ES-I3 (cell line): ENCODE measurements around the gene RIMBP2.

ENCODE experiments used
- H3K36me3 ChIP-seq: 2 replicates; pipeline ENCODE4 v1.6.1; 2013; ENCODE audit warnings: mild to moderate bottlenecking, low read length, control low read depth, moderate library complexity; ENCODE audit not compliant: insufficient read depth
- H3K4me1 ChIP-seq: 2 replicates; pipeline ENCODE4 v1.6.1; 2013; ENCODE audit warnings: mild to moderate bottlenecking, control low read depth, low read length; ENCODE audit not compliant: insufficient read depth
- H3K9ac ChIP-seq: 2 replicates; pipeline ENCODE4 v1.6.1; 2013; ENCODE audit warnings: low read depth, mild to moderate bottlenecking, low read length, moderate library complexity
- H3K9me3 ChIP-seq: 2 replicates; pipeline ENCODE4 v1.6.1; 2013; ENCODE audit warnings: mild to moderate bottlenecking, low read length, moderate library complexity; ENCODE audit not compliant: control insufficient read depth, insufficient read depth

The RIMBP2 gene

DNA sequence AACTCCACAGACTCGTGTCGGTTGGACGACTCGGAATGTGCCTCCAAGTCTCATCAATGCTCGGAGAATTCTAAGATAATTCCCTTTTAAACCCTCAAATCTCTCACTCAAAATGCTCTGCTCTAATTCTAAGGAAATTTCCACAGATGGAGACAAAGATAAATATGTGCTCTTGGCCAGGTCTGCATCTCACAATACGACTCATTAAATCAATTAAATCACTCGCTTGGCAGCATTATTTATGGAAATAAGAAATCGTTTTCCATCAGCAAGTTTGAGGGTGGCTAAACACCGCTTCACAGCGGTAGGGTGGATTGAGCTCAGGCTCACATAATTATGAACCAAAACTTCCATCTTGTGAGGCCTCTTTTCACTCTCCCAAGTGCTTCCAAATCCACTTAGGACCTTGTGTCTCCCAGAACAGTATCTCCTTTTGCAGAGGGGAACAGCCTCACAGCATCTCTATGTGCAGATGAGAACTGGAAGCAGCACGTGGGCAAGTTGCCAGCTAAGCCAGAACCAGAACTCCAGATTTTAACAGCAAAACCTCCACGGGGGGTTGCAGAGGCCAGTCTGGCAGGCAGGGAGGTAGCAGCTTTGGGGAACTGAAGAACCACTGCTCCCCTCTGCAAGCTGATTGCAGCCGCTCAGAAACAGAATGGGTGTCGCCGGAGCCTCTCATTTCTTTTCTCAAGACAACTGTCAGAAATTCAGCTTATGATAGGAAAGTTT, 43.8 kb downstream of the RIMBP2 start:
- no peak overlapping the region for H3K9ac ChIP-seq

DNA sequence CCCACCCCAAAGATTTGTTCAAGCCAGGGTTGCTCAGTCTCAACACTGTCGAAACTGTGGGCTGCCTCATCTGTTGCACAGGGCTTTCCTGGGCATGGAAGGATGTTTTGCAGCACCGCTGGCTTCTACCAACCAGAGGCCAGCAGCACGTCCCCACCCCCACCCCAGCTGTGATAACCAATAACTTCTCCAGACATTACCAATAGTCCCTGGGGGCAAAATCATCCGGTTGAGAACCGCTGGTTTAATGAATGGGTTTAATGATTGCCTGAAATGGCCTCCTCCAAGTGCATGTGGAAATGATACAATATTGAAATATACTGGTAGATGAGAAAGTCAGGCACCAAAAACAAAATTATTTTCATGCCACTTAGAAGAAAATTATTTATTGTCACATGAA, 44.5 kb downstream of the RIMBP2 start:
- Histone ChIP-seq H3K9ac (no peak overlapping the region), H3K4me1 (no peaks in the 10 kb centered on the region), H3K36me3 (no peaks in the 10 kb centered on the region), H3K9me3 (no peaks in the 10 kb centered on the region)

More for the DNA sequence above, 43.8 kb downstream of the RIMBP2 start:
- no peaks in the 10 kb centered on the region for H3K9me3 ChIP-seq
- no peaks in the 10 kb centered on the region for H3K4me1 ChIP-seq
- H3K36me3 ChIP-seq: no peaks in the 10 kb centered on the region

DNA sequence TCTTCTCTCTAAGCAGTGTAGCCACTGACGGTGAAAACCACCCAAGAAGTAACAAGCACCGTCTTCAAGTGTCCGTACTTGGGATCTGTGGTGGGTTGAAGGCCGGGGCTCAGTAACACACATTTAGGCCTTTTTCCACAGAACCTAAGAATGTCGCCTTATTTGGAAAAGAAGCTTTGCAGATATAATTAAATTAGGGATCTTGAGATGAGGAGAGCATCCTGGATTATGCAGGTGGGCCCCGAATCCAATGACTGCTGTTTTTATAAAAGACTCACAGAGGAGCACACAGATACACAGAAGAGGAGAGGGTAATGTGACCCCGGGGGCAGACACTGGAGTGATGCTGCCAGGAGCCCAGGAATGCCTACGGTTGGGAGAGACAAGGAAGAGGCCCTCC, 46.3 kb downstream of the RIMBP2 start:
- H3K36me3 ChIP-seq: no peaks in the 10 kb centered on the region
- no peak overlapping the region for H3K9ac ChIP-seq
- H3K4me1 ChIP-seq: no peaks in the 10 kb centered on the region
- no peaks in the 10 kb centered on the region for H3K9me3 ChIP-seq

GRCh38 chr12:130669205-130669557, 46.9 kb downstream of the RIMBP2 start:
- H3K9me3 ChIP-seq: no peaks in the 10 kb centered on the region; the same call in 1 of the 2 replicates
- H3K4me1 ChIP-seq: no peaks in the 10 kb centered on the region
- no peak overlapping the region for H3K9ac ChIP-seq
- no peaks in the 10 kb centered on the region for H3K36me3 ChIP-seq

GRCh38 chr12:130668286-130669204, 47.6 kb downstream of the RIMBP2 start:
- no peak overlapping the region for H3K9ac ChIP-seq
- H3K9me3 ChIP-seq: no peaks in the 10 kb centered on the region; the same call in 1 of the 2 replicates
- H3K36me3 ChIP-seq: no peaks in the 10 kb centered on the region

DNA sequence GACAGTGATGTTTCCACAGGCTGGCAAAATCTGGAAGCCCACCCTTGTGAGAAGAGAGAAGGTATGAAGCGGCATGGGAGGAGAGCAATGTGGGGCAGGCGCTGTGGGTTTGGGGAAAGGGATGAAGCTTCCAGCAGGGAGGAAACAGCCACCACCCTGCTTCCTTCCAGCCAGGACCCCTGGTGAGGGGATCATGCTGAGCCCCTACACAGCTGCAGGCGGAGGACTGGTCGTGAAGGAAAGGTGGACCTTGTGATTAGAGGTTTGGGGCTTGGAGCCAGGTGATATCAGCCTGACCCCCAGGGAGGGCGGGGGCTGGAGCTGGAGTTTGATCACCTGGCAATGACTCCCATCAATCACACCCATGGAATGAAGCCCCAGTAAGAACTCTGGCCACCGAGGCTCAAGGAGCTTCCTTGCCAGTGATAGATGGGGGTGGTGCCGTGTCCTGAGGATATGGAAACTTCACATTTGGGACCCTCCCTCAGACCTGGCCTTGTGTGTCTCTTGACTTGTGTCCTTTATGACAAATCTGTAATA, 48.6 kb downstream of the RIMBP2 start:
- Histone ChIP-seq H3K4me1 (no peaks in the 10 kb centered on the region), H3K9ac (no peak overlapping the region), H3K9me3 (no peaks in the 10 kb centered on the region; the same call in 1 of the 2 replicates), H3K36me3 (no peaks in the 10 kb centered on the region)

More at GRCh38 chr12:130668286-130669204, 47.6 kb downstream of the RIMBP2 start:
- no peaks in the 10 kb centered on the region for H3K4me1 ChIP-seq

DNA sequence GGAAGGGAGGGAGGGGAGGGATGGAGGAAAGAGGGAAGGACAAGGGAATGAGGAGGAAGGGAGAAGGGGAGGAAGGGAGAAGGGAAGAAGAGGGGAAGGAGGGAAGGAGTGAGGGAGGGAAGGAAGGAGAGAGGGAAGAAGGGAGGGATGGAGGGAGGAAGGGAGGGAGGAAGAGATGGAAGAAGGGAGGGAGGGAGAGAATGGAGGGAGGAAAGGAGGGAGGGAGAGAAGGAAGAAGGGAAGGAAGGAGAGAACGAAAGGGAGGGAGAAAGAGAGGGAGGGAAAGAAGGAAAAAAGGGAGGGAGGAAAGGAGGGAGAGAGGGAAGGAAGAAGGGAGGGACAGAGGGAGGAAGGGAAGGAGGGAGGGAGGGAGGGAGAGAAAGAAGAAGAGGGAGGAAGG, 49.5 kb downstream of the RIMBP2 start:
- Histone ChIP-seq H3K36me3 (no peaks in the 10 kb centered on the region), H3K4me1 (no peaks in the 10 kb centered on the region), H3K9me3 (no peaks in the 10 kb centered on the region; the same call in 1 of the 2 replicates), H3K9ac (no peak overlapping the region)

GRCh38 chr12:130665753-130666152, 50.3 kb downstream of the RIMBP2 start:
- H3K9ac ChIP-seq: no peak overlapping the region
- H3K4me1 ChIP-seq: no peaks in the 10 kb centered on the region
- no peaks in the 10 kb centered on the region for H3K36me3 ChIP-seq
- no peaks in the 10 kb centered on the region; the same call in 1 of the 2 replicates for H3K9me3 ChIP-seq

DNA sequence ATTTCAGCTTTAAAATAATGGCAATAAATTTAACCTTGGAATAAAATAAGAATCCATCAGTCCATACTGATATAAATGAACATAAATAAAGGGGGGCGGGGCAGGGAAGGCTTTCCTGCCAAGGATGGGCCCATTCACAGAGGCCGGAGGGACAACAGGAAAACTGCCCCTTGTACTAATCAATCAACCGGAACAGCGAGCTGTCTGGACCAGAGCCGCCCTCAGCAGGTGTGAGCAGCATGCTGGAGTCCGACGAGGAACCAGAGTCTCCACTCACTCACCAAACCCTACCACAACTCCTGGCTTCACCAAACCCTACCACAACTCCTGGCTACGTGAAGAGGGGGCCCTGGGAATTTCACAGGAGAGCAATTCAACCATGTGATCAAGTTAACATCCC, 51.3 kb downstream of the RIMBP2 start:
- no peak overlapping the region for H3K9ac ChIP-seq
- no peaks in the 10 kb centered on the region for H3K4me1 ChIP-seq
- no peaks in the 10 kb centered on the region for H3K36me3 ChIP-seq
- H3K9me3 ChIP-seq: no peaks in the 10 kb centered on the region; the same call in 1 of the 2 replicates

GRCh38 chr12:130664252-130664651, 51.8 kb downstream of the RIMBP2 start:
- Histone ChIP-seq H3K9me3 (no peaks in the 10 kb centered on the region; the same call in 1 of the 2 replicates), H3K4me1 (no peaks in the 10 kb centered on the region), H3K36me3 (no peaks in the 10 kb centered on the region), H3K9ac (no peak overlapping the region)

GRCh38 chr12:130663514-130663913, 52.6 kb downstream of the RIMBP2 start:
- no peak overlapping the region for H3K9ac ChIP-seq
- no peaks in the 10 kb centered on the region; the same call in 1 of the 2 replicates for H3K9me3 ChIP-seq
- H3K4me1 ChIP-seq: no peaks in the 10 kb centered on the region
- H3K36me3 ChIP-seq: no peaks in the 10 kb centered on the region

- H3K9me3 ChIP-seq: no peaks in the 10 kb centered on the region; the same call in 1 of the 2 replicates
- H3K4me1 ChIP-seq: no peaks in the 10 kb centered on the region
These were observed 54.4 kb downstream of the RIMBP2 start for GRCh38 chr12:130661486-130662255.

GRCh38 chr12:130661059-130661458, 55.0 kb downstream of the RIMBP2 start:
- Histone ChIP-seq H3K9ac (no peak overlapping the region), H3K9me3 (no peaks in the 10 kb centered on the region; the same call in 1 of the 2 replicates), H3K36me3 (no peaks in the 10 kb centered on the region), H3K4me1 (no peaks in the 10 kb centered on the region)

More at GRCh38 chr12:130661486-130662255, 54.4 kb downstream of the RIMBP2 start:
- no peaks in the 10 kb centered on the region for H3K36me3 ChIP-seq
- H3K9ac ChIP-seq: no peak overlapping the region
